GM21576 (cell line): ENCODE results near the gene PRKN.
"Not testable (repeated sequence)": the region's sequence is repeated elsewhere in the genome, so short reads cannot be mapped to it uniquely, and the experiment has no call there.

Source experiments
- ATAC-seq: cut with Tn5 transposase; IDR thresholded peaks from one replicate; pipeline ENCODE4 v1.9.1; 2021; ENCODE audit warnings: mild to moderate bottlenecking, moderate library complexity; ENCODE audit not compliant: unreplicated experiment

Gene PRKN

DNA sequence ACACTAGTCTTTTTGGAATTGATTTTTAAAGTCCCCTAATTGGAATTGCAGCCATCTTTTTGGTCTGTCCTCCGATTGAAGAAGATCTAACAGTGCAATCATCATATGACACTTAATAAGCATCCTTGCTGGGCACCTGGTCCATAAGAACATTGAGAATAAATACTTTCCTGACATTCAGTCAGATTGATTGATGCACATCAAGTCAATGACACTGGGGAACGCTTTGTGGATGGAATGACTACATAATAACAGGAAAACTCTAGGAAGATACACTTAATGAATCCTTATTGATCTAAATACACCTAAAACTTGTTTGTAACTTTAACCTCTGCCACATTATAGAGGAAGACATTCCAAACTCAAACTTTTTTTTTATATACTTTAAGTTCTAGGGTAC, 255.7 kb downstream of the PRKN start:
- ATAC-seq: no peak

DNA sequence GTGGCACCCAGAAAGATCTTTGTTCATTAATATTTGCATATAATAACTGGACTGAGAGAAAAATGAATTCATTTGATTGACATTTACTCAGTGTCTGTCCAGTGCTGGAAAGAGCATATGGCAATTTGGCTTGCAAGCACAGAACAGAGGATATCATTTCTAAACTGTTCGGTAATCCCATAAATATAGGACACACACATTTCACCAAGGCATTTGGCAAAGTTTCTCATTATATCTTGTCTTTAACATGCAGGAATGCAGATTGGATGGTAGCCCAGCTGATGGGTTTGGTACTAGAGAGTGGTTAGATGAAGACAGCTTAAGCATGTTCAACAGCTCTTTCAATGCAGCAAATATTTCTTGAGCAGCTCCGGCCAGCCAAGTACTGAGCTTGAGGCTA, 259.2 kb downstream of the PRKN start:
- ATAC-seq: no peak

GRCh38 chr6:162467679-162468078, 259.9 kb downstream of the PRKN start:
- ATAC-seq: no peak

GRCh38 chr6:162463576-162463975, 264.0 kb downstream of the PRKN start:
- no peak for ATAC-seq

DNA sequence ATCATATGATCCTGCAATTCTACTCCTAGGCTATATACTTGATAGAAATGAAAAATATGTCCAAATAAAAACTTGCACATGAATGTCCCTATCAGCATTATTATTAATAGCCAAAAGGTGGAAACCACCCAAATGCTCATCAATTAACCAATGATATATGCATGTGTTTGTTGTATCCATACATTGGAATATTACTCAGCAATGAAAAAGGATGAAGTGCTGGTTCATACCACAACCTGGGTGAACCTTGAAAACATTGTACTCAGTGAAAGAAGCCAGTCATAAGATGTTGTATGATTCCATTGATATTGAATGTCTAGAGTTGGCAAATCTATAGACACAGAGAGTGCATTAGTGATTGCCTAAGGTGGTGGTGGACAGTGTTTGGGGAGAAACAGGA, 267.6 kb downstream of the PRKN start:
- no peak for ATAC-seq

GRCh38 chr6:162450358-162450757, 277.2 kb downstream of the PRKN start:
- ATAC-seq: no peak

- ATAC-seq: no peak
These were observed 279.3 kb downstream of the PRKN start for GRCh38 chr6:162448294-162448693.

DNA sequence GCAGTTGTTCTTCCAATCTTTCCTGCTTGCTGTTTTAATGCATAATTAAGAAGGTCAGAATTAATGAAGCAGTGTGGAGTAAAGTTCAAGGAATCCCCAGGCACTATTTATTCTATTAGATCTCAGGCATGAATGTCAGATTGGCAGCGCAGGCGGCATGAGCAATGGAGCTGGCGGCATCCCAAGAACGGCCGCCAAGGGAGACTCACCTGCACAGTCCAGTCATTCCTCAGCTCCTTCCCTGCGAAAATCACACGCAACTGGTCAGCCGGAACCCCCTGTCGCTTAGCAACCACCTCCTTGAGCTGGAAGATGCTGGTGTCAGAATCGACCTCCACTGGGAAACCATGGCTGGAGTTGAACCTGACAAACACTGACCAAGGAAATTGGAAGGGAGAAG, 284.5 kb downstream of the PRKN start:
- no peak for ATAC-seq

DNA sequence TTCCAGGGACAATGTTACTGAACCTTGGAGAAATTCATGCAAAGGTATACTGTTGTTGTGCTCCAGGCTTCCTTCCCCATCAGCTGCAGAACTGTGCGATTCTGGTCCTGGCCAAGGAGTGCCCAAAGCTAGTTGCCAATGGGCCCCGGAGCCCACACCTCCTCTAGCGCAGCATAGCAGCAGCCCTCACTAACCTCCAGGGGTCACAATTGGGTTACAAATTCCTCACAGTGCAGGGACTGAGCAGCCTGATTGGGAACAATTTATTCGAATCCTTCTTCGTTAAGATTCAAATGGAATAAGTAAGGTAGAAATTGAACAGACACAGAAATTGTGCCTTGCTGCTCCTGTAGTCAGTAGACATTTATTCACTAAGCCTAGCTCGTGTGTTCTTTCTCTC, 284.9 kb downstream of the PRKN start:
- no peak for ATAC-seq

DNA sequence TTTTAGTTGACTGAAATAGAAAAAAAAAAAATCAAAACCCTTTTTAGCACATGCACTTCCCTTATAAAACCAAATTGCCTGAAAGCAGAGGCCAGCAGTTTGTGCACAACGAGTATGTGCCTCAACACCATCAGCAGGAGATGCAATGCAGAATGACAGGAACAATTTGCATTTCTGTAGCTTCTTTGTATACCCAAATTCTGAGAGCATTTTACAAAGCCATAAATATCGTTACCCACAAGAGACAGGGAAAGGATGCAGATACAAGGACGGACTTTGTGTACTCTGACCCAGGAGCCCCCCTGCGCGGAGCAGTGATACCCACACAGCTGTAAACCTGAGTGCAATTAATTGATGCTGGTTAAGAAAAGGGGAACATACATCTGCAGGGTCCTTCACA, 285.6 kb downstream of the PRKN start:
- no peak for ATAC-seq

- ATAC-seq: no peak
These were observed 288.6 kb downstream of the PRKN start for GRCh38 chr6:162438980-162439379.

DNA sequence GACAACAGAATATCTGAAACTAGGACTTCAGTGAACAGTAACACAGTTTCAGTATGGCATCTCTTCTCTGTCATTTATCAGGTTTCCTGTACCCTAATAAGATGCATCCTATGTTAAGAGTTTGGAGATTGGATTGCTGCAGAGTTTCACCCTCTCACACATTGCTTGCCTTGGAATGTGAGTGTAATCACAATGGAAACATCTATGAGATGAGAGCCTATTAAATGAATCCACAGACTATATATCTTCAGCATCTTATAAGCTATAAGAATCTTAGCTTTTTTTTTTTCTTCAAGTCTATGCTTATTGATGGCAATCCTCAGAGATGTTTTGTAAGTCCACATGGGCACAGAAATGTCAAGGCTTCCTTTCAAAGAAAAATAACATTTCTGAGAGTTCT, 292.5 kb downstream of the PRKN start:
- ATAC-seq: no peak

- no peak for ATAC-seq
These were observed 306.6 kb downstream of the PRKN start for GRCh38 chr6:162421004-162421403.

GRCh38 chr6:162416831-162417537, 310.6 kb downstream of the PRKN start:
- ATAC-seq: no peak

DNA sequence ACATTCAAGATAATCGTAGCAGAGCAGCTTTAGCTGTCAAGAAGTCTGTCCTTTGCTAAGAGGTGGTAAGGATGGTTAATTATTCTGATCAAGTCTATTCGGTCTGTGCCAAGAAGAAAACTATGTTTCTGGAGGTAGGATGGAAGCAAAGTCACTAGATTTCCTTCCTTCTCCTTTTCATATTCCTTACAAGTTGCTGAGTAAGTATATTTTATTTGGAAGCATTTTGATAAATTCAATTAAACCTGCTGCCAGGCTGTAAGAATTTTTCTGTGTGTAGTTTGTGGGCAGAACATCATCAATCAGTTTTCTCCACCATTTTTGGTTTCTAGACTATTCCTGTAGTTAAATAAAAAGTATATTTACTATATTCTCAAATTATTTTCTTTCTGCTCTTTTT, 311.3 kb downstream of the PRKN start:
- ATAC-seq: no peak

DNA sequence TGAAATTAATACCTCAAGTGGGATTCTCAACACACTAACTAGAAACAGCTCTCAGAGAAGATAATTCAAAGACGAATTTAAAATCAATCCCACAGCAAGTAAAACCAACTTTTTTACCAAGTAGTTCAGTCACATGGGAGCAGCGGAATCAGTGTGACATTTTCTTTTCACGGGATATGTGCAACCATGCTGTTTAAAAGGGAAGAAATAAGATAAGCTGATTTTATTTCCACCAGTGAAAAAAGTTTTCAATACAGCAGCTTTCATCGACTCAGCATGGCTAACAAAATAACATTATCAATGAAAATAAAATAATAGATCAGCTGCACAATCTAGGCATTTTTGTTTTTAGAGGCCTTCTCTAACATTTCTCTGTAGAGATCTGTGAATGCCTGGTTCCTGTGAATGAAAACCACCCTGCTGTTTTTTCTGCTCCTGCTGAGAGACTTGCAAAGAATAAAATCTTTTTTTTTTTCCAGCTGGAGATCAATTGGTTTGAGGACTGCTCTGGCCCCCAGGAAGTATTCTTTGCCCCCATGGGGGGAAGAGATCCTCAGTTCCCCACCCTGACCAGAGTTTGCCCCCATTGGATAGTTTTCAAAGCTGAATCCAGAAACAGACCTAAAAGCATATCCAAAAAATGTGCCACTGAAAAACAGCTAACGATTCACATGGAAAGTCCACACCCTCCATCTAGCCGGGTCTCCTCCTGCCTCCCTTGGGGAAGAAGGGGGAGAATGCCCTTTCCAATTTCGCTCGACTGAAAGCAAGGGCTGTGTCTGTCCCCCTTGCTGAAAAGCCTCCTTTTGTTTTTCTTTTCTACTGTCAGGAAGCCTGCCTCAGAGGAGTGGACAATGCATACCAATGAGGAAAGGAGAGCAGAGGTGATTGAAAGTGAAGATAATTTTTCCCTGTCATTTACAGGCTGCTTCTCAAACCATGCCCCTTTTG, 317.6 kb downstream of the PRKN start:
- ATAC-seq: no peak

DNA sequence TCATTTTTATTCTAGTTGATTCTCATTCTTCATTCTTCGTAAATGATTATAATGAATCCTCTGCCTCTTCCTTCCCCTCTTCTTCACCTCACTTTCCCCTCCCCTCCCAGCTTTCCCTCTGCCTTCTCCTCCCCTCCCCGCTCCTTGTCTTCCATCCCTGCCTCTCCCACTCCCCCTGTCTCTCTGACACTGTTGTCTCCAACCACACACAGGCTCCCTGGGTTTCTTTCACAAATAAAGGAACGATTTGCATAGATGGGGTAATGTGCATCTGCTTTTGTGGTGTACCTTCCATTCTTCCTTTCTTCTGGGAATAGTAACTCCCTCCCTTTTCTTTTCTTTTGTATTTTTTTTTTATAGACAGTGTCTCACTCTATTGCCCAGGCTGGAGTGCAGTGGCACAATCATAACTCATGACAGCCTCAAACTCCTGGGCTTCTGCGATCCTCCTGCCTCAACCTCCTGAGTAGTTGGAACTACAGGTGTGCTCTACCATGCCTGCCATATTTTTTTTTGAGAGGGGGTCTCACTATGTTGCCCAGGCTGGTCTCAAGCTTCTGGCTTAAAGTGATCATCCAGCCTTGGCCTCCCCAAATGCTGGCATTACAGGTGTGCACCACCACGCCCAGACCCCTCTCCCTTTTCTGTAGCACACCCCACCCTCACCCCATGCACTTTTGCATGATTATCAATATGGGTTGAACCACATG, 318.6 kb downstream of the PRKN start:
- ATAC-seq: no peak

DNA sequence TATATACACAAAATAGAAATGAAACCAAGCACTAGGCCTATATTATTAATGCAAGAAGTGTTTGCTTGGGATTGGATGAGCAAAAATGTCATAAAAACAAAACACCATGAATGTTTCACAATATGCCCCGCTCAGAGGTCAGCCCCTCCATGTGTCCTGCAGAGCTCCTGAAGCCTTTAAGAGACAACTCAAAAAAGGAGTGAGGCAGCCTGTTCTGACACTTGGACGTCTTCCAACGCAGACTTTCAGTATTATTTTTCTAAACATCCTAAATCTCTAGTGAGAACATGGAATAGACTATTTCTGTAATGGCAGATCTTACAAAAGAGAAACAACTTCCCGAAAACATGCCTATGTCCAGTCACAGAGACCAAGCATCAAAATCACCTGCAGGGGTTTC, 322.6 kb downstream of the PRKN start:
- ATAC-seq: no peak

- ATAC-seq: no peak
These were observed 324.5 kb downstream of the PRKN start for GRCh38 chr6:162403031-162403430.

DNA sequence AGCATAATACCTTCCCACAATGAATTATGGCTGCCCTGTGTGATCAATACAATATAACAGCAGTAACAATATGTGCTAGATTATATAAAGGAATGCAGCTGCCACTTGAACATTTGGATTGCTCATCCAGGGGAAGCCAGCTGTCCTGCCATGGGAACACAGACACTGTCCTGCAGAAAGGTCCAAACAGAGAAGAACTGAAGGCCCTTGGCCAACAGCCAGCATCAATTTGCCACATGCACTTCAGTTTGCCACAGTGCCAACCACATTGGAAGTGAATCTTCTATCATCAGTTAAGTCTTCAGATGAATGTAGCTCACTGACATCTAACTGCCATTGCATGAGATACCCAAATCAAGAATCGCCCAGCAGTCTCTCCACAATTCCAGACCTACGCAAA, 332.4 kb downstream of the PRKN start:
- ATAC-seq: no peak

GRCh38 chr6:162390961-162391811, 336.4 kb downstream of the PRKN start:
- not testable (repeated sequence) for ATAC-seq
